ENCODE measurements around the gene ANKRD11. TPM values are rescaled to one million over a fixed set of nuclear protein-coding genes. Genes with fewer than 3 reads are reported as not detected.

The ANKRD11 gene
- total and polyA plus RNA-seq, 2 donors = 51.2 to 73.3 TPM

- 93% methylated on average over 13 of the region's 13 CpGs for WGBS
- Histone ChIP-seq H3K36me3 (ENCODE audit: insufficient read depth) (peaks cover 11% of the 10 kb centered on the region), H3K27ac (ENCODE audit: low read depth) (no peak overlapping the region), H3K4me1 (ENCODE audit: insufficient read depth) (no peaks in the 10 kb centered on the region), H3K4me3 (ENCODE audit: low read depth, low read length) (no peak overlapping the region)
- no peak for DNase-seq (ENCODE audit: extremely low spot score)
Observed at GRCh38 chr16:89288577-89288844, 201.8 kb downstream of the ANKRD11 start.

DNA sequence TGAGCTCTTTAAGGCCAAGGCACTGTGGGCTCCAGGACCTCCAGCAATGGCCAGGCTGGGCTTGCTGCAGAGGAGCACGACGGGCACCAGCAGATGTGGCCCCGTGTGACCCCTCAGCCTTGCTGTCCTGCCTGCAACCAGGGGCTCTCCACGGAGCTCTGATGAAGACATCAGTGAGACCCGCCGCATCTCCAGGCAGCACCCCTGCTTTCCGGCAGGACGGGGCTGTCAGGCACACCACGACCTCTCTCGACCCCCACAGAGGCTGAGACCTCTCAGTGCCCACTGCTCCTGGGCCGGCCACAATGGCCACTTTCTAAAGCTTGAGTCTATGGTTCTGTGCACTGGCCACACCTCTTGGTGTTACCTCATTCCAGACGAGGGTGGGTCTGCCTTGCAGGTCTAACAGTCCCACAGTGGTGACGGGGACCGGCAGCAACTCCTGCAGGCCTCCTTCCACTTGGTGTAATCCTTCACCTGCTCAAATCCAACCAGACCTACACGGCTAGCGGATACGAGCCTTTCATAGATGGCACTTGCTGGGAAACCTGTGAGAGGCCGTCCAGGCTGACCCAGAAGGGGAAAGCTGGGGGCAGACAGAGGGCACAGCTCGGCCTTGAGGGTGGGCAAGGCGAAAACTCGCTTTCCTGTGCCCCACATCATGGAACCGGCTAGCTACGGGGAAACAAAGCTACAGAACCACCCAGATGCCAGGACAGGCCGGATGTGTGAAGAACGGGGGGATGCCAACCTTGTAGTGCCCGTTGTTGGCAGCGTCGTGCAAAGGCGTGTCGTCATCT is 202.4 kb downstream of the ANKRD11 start:
- H3K4me1 ChIP-seq (ENCODE audit: insufficient read depth) = no peaks in the 10 kb centered on the region
- peaks cover 11% of the 10 kb centered on the region for H3K36me3 ChIP-seq (ENCODE audit: insufficient read depth)
- DNase-seq (ENCODE audit: extremely low spot score) = no peak
- H3K27ac ChIP-seq (ENCODE audit: low read depth) = no peak overlapping the region
- 92% methylated on average over 30 of the region's 30 CpGs for WGBS
- H3K4me3 ChIP-seq (ENCODE audit: low read depth, low read length) = no peak overlapping the region

- Histone ChIP-seq H3K36me3 (ENCODE audit: insufficient read depth) (peaks cover 11% of the 10 kb centered on the region), H3K4me3 (ENCODE audit: low read depth, low read length) (no peak overlapping the region), H3K27ac (ENCODE audit: low read depth) (no peak overlapping the region), H3K4me1 (ENCODE audit: insufficient read depth) (no peaks in the 10 kb centered on the region)
- DNase-seq (ENCODE audit: extremely low spot score) = no peak
- 91% methylated on average over 25 of the region's 25 CpGs for WGBS
Observed at GRCh38 chr16:89286096-89286495, 204.3 kb downstream of the ANKRD11 start.

GRCh38 chr16:89285381-89285780 is 205.0 kb downstream of the ANKRD11 start:
- H3K27ac ChIP-seq (ENCODE audit: low read depth) = no peak overlapping the region
- no peak for DNase-seq (ENCODE audit: extremely low spot score)
- no peaks in the 10 kb centered on the region for H3K4me1 ChIP-seq (ENCODE audit: insufficient read depth)
- WGBS = 92% methylated on average over 17 of the region's 17 CpGs
- H3K36me3 ChIP-seq (ENCODE audit: insufficient read depth) = peaks cover 13% of the 10 kb centered on the region
- H3K4me3 ChIP-seq (ENCODE audit: low read depth, low read length) = no peak overlapping the region

DNA sequence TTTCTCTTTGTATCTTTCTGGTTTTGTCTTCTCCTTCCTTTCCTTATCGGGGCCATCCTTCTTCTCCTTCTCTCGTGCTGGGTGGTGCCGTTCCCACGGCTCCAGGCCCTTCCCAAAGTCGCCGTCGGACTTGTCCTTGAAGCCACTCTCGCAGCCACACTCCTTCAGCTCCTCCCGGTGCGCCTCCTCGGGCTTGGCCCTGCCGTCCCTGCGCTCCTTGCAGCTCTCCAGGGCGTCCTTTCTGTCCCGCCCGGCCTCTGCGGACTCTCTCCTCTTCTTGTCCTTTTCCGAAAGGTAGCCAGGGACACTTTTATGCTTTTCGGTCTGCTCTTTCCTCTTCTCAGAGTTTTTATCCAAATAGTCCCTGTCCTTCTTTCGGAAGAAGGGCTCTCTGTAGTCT is 206.9 kb downstream of the ANKRD11 start:
- no peak overlapping the region for H3K27ac ChIP-seq (ENCODE audit: low read depth)
- WGBS = 87% methylated on average over 20 of the region's 20 CpGs
- no peak overlapping the region for H3K4me3 ChIP-seq (ENCODE audit: low read depth, low read length)
- peaks cover 15% of the 10 kb centered on the region for H3K36me3 ChIP-seq (ENCODE audit: insufficient read depth)
- no peaks in the 10 kb centered on the region for H3K4me1 ChIP-seq (ENCODE audit: insufficient read depth)
- DNase-seq (ENCODE audit: extremely low spot score) = no peak

DNA sequence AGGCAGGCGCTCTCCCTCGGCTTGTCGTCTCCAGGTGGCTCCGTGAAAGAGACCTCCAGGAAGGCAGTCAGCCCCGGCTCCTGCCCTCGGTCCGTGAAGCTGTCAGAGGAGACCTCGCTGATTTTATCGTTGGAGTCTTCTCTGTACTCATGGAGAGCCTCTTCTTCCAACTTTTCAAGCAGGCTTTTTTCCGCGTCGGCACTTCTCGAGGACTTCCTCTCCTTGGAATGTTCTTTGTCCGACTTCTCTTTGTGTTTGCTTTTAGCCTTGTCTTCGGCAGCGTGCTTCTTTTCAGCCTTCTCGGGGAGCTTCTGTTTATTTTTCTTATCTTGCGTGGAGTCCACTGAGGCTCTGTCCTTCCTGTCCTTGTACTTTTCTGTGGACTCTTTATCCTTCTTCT is 207.8 kb downstream of the ANKRD11 start:
- no peak for DNase-seq (ENCODE audit: extremely low spot score)
- H3K4me3 ChIP-seq (ENCODE audit: low read depth, low read length) = no peak overlapping the region
- no peaks in the 10 kb centered on the region for H3K4me1 ChIP-seq (ENCODE audit: insufficient read depth)
- peaks cover 13% of the 10 kb centered on the region for H3K36me3 ChIP-seq (ENCODE audit: insufficient read depth)
- WGBS = 92% methylated on average over 18 of the region's 18 CpGs
- H3K27ac ChIP-seq (ENCODE audit: low read depth) = no peak overlapping the region

DNA sequence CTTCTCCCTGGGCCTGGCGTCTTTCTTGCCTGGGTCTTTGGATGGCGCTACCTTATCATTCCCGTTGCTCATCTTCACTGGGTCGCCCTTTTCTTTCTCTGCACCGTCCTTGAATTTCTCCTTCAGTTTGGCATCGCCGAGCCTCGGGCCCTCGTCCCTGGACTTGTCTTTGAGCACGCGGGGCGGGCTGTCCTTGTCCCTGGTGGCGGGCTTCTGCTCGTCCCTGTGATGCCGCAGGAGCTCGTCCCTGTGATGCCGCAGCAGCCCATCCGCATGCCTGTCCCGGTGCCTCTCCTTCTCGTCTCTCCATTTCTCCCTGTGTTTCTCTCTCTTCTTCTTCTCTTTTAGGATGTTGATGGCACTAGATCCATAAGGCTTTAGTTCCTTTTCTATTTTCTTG is 208.5 kb downstream of the ANKRD11 start:
- DNase-seq (ENCODE audit: extremely low spot score) = no peak
- no peaks in the 10 kb centered on the region for H3K4me1 ChIP-seq (ENCODE audit: insufficient read depth)
- H3K27ac ChIP-seq (ENCODE audit: low read depth) = no peak overlapping the region
- peaks cover 13% of the 10 kb centered on the region for H3K36me3 ChIP-seq (ENCODE audit: insufficient read depth)
- 96% methylated on average over 20 of the region's 20 CpGs for WGBS
- no peak overlapping the region for H3K4me3 ChIP-seq (ENCODE audit: low read depth, low read length)

DNA sequence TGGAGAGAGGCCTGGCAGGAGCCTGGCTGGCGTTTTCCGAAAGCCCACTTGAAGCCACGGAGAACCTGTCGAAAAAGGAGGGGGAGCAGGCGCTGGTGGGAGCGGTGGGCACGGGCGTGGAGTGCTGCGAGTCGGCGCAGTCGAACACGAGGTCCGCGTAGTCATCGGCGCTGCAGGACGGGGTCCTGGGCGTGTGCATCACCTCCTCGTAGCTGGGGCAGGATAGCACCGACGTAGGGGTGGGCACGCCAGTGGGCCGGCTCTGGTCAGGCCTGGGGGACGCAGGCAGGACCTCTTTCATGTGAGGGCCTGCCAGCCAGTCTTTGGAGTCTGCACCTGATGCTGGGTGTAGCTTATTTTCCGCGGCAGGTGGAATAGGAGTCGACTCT is 209.2 kb downstream of the ANKRD11 start:
- H3K4me1 ChIP-seq (ENCODE audit: insufficient read depth) = no peaks in the 10 kb centered on the region
- H3K4me3 ChIP-seq (ENCODE audit: low read depth, low read length) = no peak overlapping the region
- DNase-seq (ENCODE audit: extremely low spot score) = no peak
- 97% methylated on average over 28 of the region's 28 CpGs for WGBS
- no peak overlapping the region for H3K27ac ChIP-seq (ENCODE audit: low read depth)
- peaks cover 11% of the 10 kb centered on the region for H3K36me3 ChIP-seq (ENCODE audit: insufficient read depth)

GRCh38 chr16:89280546-89281188 is 209.7 kb downstream of the ANKRD11 start:
- Histone ChIP-seq H3K4me3 (ENCODE audit: low read depth, low read length) (no peak overlapping the region), H3K27ac (ENCODE audit: low read depth) (no peak overlapping the region), H3K4me1 (ENCODE audit: insufficient read depth) (no peaks in the 10 kb centered on the region), H3K36me3 (ENCODE audit: insufficient read depth) (peaks cover 8% of the 10 kb centered on the region)
- 94% methylated on average over 44 of the region's 44 CpGs for WGBS
- DNase-seq (ENCODE audit: extremely low spot score) = no peak

- H3K4me3 ChIP-seq (ENCODE audit: low read depth, low read length) = no peak overlapping the region
- no peak overlapping the region for H3K27ac ChIP-seq (ENCODE audit: low read depth)
- no peak for DNase-seq (ENCODE audit: extremely low spot score)
- 95% methylated on average over 65 of the region's 65 CpGs for WGBS
- no peaks in the 10 kb centered on the region for H3K4me1 ChIP-seq (ENCODE audit: insufficient read depth)
- H3K36me3 ChIP-seq (ENCODE audit: insufficient read depth) = peaks cover 5% of the 10 kb centered on the region
Observed at GRCh38 chr16:89279666-89280481, 210.5 kb downstream of the ANKRD11 start.

DNA sequence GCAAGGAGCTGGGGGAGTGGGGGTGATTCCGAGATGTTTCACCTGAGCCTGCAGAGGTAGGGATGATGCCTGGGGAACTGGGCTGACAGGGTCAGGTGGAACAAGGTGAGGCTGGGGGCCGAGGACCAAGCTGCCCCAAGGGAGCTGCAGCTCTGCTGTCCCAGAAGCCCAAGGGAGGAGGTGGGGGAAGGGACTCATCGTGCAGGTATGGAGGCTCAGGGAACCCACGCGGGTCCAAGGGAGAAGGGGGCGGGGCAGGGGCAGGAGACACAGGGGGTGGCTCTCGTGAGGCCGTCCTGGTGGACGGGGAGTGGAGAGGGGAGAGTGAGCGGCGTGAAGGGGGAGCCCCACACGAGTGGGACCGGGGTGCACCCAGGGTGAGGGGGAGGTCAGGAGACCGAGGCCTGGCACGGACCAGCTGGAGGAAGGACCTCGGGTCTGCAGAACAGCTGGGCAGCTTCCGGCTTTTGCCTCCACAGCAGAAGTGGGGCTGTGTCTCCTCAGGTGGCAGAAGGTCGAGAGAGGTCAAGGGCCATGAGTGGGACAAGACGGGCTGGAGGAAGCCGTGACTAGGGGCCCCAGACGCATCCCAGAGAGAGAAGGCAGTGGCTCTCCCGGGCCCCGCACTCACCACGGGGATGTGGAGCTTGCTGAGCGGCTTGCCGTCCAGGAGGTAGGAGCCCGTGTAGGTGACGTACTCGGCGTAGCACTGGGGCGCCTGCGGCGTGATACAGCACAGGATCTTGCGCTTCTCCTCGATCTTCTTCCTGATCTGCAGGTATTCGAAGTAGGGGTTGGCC is 211.7 kb downstream of the ANKRD11 start:
- Histone ChIP-seq H3K36me3 (ENCODE audit: insufficient read depth) (peaks cover 12% of the 10 kb centered on the region), H3K4me3 (ENCODE audit: low read depth, low read length) (no peak overlapping the region), H3K27ac (ENCODE audit: low read depth) (no peak overlapping the region), H3K4me1 (ENCODE audit: insufficient read depth) (no peaks in the 10 kb centered on the region)
- WGBS = 91% methylated on average over 36 of the region's 36 CpGs
- DNase-seq (ENCODE audit: extremely low spot score) = no peak

- Histone ChIP-seq H3K4me1 (ENCODE audit: insufficient read depth) (no peaks in the 10 kb centered on the region), H3K36me3 (ENCODE audit: insufficient read depth) (peaks cover 12% of the 10 kb centered on the region), H3K4me3 (ENCODE audit: low read depth, low read length) (no peak overlapping the region), H3K27ac (ENCODE audit: low read depth) (no peak overlapping the region)
- no peak for DNase-seq (ENCODE audit: extremely low spot score)
- 89% methylated on average over 33 of the region's 33 CpGs for WGBS
Observed at GRCh38 chr16:89277641-89278341, 212.6 kb downstream of the ANKRD11 start.

DNA sequence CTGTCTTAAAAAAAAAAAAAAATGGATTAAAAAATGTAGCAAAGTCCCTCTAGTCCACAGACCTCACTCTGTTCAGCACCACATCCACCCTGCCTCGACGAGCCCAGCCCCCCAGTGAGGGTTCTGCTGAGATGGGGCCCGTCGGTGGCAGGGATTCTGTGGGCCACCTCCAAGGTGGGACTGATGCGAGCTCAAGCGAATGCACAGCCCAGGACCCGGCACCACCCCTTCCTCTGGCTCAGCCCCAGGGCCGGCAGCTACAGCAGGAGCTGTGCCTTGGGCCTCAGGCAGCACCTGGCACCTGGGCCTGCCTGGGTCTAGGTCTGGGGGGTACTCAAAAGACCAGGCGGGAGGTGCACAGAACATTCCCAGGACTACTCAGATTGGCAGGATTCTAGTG is 213.3 kb downstream of the ANKRD11 start:
- no peak for DNase-seq (ENCODE audit: extremely low spot score)
- Histone ChIP-seq H3K36me3 (ENCODE audit: insufficient read depth) (peaks cover 12% of the 10 kb centered on the region), H3K4me3 (ENCODE audit: low read depth, low read length) (no peak overlapping the region), H3K4me1 (ENCODE audit: insufficient read depth) (no peaks in the 10 kb centered on the region), H3K27ac (ENCODE audit: low read depth) (no peak overlapping the region)
- WGBS = 84% methylated on average over 9 of the region's 9 CpGs
